Trophoblast cell (in vitro differentiated cells and primary cell): ENCODE data around the gene SF3A1.

Experiments used
- DNase-seq, 2 donors: peaks; one replicate each; pipeline ENCODE4 v3.0.0-alpha.2; 2016
- H2AFZ ChIP-seq: 2 replicates; pipeline ENCODE4 v1.6.1; 2013; ENCODE audit warnings: low read length, moderate library complexity, mild to moderate bottlenecking; ENCODE audit not compliant: insufficient read depth, poor library complexity
- H2AK5ac ChIP-seq: 2 replicates; pipeline ENCODE4 v1.6.1; 2013; ENCODE audit warnings: mild to moderate bottlenecking, low read length
- H2BK120ac ChIP-seq: 2 replicates; pipeline ENCODE4 v1.6.1; 2013; ENCODE audit warnings: low read length, mild to moderate bottlenecking, moderate library complexity; ENCODE audit not compliant: insufficient read depth, poor library complexity
- H2BK12ac ChIP-seq: 2 replicates; pipeline ENCODE4 v1.6.1; 2013; ENCODE audit warnings: mild to moderate bottlenecking, low read length, moderate library complexity
- H2BK5ac ChIP-seq: 2 replicates; pipeline ENCODE4 v1.6.1; 2013; ENCODE audit warnings: low read length, low read depth, moderate library complexity, mild to moderate bottlenecking; ENCODE audit not compliant: poor library complexity
- H3K14ac ChIP-seq: 2 replicates; pipeline ENCODE4 v1.6.1; 2013; ENCODE audit warnings: mild to moderate bottlenecking, low read length
- H3K18ac ChIP-seq: 2 replicates; pipeline ENCODE4 v1.6.1; 2013; ENCODE audit warnings: mild to moderate bottlenecking, low read length
- H3K23ac ChIP-seq: 2 replicates; pipeline ENCODE4 v1.6.1; 2013; ENCODE audit warnings: low read length
- H3K27ac ChIP-seq: 2 replicates; pipeline ENCODE4 v1.5.1; 2013; ENCODE audit warnings: low read depth, mild to moderate bottlenecking, inconsistent platforms, low read length, moderate library complexity
- H3K27me3 ChIP-seq: 2 replicates; pipeline ENCODE4 v1.6.1; 2013; ENCODE audit warnings: inconsistent platforms, mild to moderate bottlenecking, low read length, moderate library complexity; ENCODE audit not compliant: insufficient read depth
- H3K36me3 ChIP-seq, 2 experiments: 1 replicate in 1 of 2; 2 replicates in 1 of 2; pipeline ENCODE4 v1.6.1; 2013; ENCODE audit warnings: low read length in 2 of 2, mild to moderate bottlenecking in 2 of 2, moderate library complexity in 1 of 2; ENCODE audit not compliant: insufficient read depth in 2 of 2, control insufficient read depth in 1 of 2
- H3K4ac ChIP-seq: 2 replicates; pipeline ENCODE4 v1.6.1; 2013; ENCODE audit warnings: low read depth, mild to moderate bottlenecking, low read length, moderate library complexity
- H3K4me1 ChIP-seq, 2 experiments: 1 replicate in 1 of 2; 2 replicates in 1 of 2; pipeline ENCODE4 v1.6.1; 2013; ENCODE audit warnings: low read length in 2 of 2, mild to moderate bottlenecking in 2 of 2, moderate library complexity in 1 of 2; ENCODE audit not compliant: insufficient read depth in 2 of 2, control insufficient read depth in 1 of 2
- H3K4me2 ChIP-seq: 2 replicates; pipeline ENCODE4 v1.6.1; 2013; ENCODE audit warnings: inconsistent platforms, mild to moderate bottlenecking, low read length, moderate library complexity
- H3K4me3 ChIP-seq: 2 replicates; pipeline ENCODE4 v1.5.1; 2013; ENCODE audit warnings: mild to moderate bottlenecking, low read depth, low read length, inconsistent platforms
- H3K79me1 ChIP-seq: one replicate; pipeline ENCODE4 v1.6.1; 2013; ENCODE audit warnings: low read length
- H3K79me2 ChIP-seq: 2 replicates; pipeline ENCODE4 v1.6.1; 2013; ENCODE audit warnings: low read length, mild to moderate bottlenecking; ENCODE audit not compliant: control insufficient read depth, insufficient read depth, poor library complexity
- H3K9ac ChIP-seq: 2 replicates; pipeline ENCODE4 v1.6.1; 2013; ENCODE audit warnings: mild to moderate bottlenecking, low read length
- H3K9me3 ChIP-seq: 2 replicates; pipeline ENCODE4 v1.6.1; 2013; ENCODE audit warnings: low read depth, mild to moderate bottlenecking, control low read depth, inconsistent platforms, low read length; ENCODE audit not compliant: insufficient read depth
- H4K12ac ChIP-seq: 2 replicates; pipeline ENCODE4 v1.6.1; 2013; ENCODE audit warnings: low read depth, mild to moderate bottlenecking, low read length, moderate library complexity
- H4K8ac ChIP-seq: 2 replicates; pipeline ENCODE4 v1.6.1; 2013; ENCODE audit warnings: low read depth, mild to moderate bottlenecking, low read length, moderate library complexity
- H4K91ac ChIP-seq: one replicate; pipeline ENCODE4 v1.6.1; 2013; ENCODE audit warnings: low read depth, mild to moderate bottlenecking, low read length, moderate library complexity
- WGBS: extraction: QIAGEN DNeasy Blood & Tissue Kit; methylation state at CpG from one replicate; pipeline ENCODE4 v1.1.7; 2013; ENCODE audit warnings: missing lambda C conversion rate; ENCODE audit not compliant: insufficient read length, insufficient coverage; ENCODE audit errors: extremely low coverage; 5-methylcytosine and 5-hydroxymethylcytosine counted together

Gene SF3A1

GRCh38 chr22:30325724-30326254 is 30.9 kb downstream of the SF3A1 start:
- Histone ChIP-seq H3K14ac (peak overlapping the region; percentile 83), H3K23ac (no peak overlapping the region), H3K4me2 (peak overlapping the region; percentile 73), H2BK120ac (peak overlapping the region; percentile 69), H3K27me3 (no peaks in the 10 kb centered on the region), H3K4me1 (peaks cover 37 to 46% of the 10 kb centered on the region in 2 experiments), H3K4me3 (peak overlapping the region; percentile 99), H4K91ac (peak overlapping the region; percentile 74), H3K18ac (peak overlapping the region; percentile 86), H3K9ac (peak overlapping the region; percentile 76), H3K79me2 (peaks cover 41% of the 10 kb centered on the region), H4K8ac (peak overlapping the region; percentile 52), H2BK5ac (peak overlapping the region; percentile 82), H2AFZ (peak overlapping the region; percentile 37), H3K79me1 (peaks cover 48% of the 10 kb centered on the region), H2BK12ac (peak overlapping the region; percentile 42), H4K12ac (peak overlapping the region; percentile 27), H3K36me3 (peaks cover 12% of the 10 kb centered on the region in 2 experiments), H3K27ac (peak overlapping the region; percentile 52), H3K9me3 (no peaks in the 10 kb centered on the region), H3K4ac (peak overlapping the region; percentile 83), H2AK5ac (peak overlapping the region; percentile 31)
- WGBS: no CpG with 5 or more reads among the region's 14 CpGs
- DNase-seq: no peak

- DNase-seq: peak; percentile 81 to 82
- Histone ChIP-seq H3K9ac (peak overlapping the region; percentile 65), H3K4me2 (peak overlapping the region; percentile 73), H3K27me3 (no peaks in the 10 kb centered on the region), H3K79me2 (peaks cover 43% of the 10 kb centered on the region), H4K91ac (peak overlapping the region; percentile 74), H4K12ac (no peak overlapping the region), H2AFZ (no peak overlapping the region), H3K36me3 (peaks cover 17 to 18% of the 10 kb centered on the region in 2 experiments), H3K14ac (peak overlapping the region; percentile 83), H2AK5ac (peak overlapping the region; percentile 31), H3K4ac (peak overlapping the region; percentile 83), H3K4me3 (peak overlapping the region; percentile 99), H4K8ac (peak overlapping the region; percentile 52), H2BK120ac (peak overlapping the region; percentile 8), H2BK5ac (peak overlapping the region; percentile 82), H2BK12ac (peak overlapping the region; percentile 42), H3K27ac (peak overlapping the region; percentile 21), H3K9me3 (no peaks in the 10 kb centered on the region), H3K23ac (no peak overlapping the region), H3K79me1 (peaks cover 45% of the 10 kb centered on the region), H3K4me1 (peaks cover 36 to 46% of the 10 kb centered on the region in 2 experiments), H3K18ac (peak overlapping the region; percentile 80)
- no CpG with 5 or more reads among the region's 5 CpGs for WGBS
These were observed 31.5 kb downstream of the SF3A1 start for GRCh38 chr22:30325065-30325720.

GRCh38 chr22:30324014-30324730 is 32.5 kb downstream of the SF3A1 start:
- Histone ChIP-seq H4K8ac (peak overlapping the region; percentile 43), H3K9me3 (no peaks in the 10 kb centered on the region), H3K23ac (no peak overlapping the region), H3K4me1 (peaks cover 43 to 53% of the 10 kb centered on the region in 2 experiments), H3K14ac (no peak overlapping the region), H2AFZ (no peak overlapping the region), H2BK5ac (no peak overlapping the region), H3K4me3 (no peak overlapping the region), H3K79me2 (peaks cover 45% of the 10 kb centered on the region), H4K91ac (no peak overlapping the region), H3K4me2 (peak overlapping the region; percentile 73), H3K4ac (peak overlapping the region; percentile 68), H3K9ac (peak overlapping the region; percentile 54), H2BK120ac (no peak overlapping the region), H2BK12ac (no peak overlapping the region), H3K18ac (no peak overlapping the region), H2AK5ac (no peak overlapping the region), H3K36me3 (peaks cover 24 to 28% of the 10 kb centered on the region in 2 experiments), H3K79me1 (peaks cover 38% of the 10 kb centered on the region), H4K12ac (no peak overlapping the region), H3K27me3 (no peaks in the 10 kb centered on the region), H3K27ac (no peak overlapping the region)
- WGBS: no CpG with 5 or more reads among the region's 8 CpGs
- no peak for DNase-seq

GRCh38 chr22:30323246-30323645 is 33.4 kb downstream of the SF3A1 start:
- Histone ChIP-seq H2AK5ac (no peak overlapping the region), H4K12ac (no peak overlapping the region), H4K91ac (no peak overlapping the region), H3K4me1 (peaks cover 50 to 61% of the 10 kb centered on the region in 2 experiments), H3K18ac (no peak overlapping the region), H2BK12ac (no peak overlapping the region), H3K4me3 (no peak overlapping the region), H3K9ac (no peak overlapping the region), H2BK120ac (no peak overlapping the region), H3K4me2 (no peak overlapping the region), H4K8ac (no peak overlapping the region), H3K36me3 (peaks cover 30 to 35% of the 10 kb centered on the region in 2 experiments), H3K23ac (no peak overlapping the region), H2BK5ac (no peak overlapping the region), H3K79me2 (peaks cover 47% of the 10 kb centered on the region), H3K14ac (no peak overlapping the region), H3K9me3 (no peaks in the 10 kb centered on the region), H3K79me1 (peaks cover 35% of the 10 kb centered on the region), H3K4ac (peak overlapping the region; percentile 61), H3K27me3 (no peaks in the 10 kb centered on the region), H3K27ac (no peak overlapping the region), H2AFZ (no peak overlapping the region)
- DNase-seq: no peak
- no CpG with 5 or more reads among the region's 3 CpGs for WGBS
